BJ (cell line): ENCODE results near the gene HIF1AN. TPM values are rescaled to one million over a fixed set of nuclear protein-coding genes. Genes with fewer than 3 reads are reported as not detected.

Experiments
- CTCF ChIA-PET: fragments of 350-600 bp; formaldehyde crosslinking; extraction: SDS; loops from one replicate; lab custom pipeline; 2021; ENCODE audit warnings: antibody characterized with exemption, inconsistent platforms; lab: Yijun Ruan, JAX
- POLR2A ChIA-PET: fragments of 300-600 bp; sonication (Branson Sonifier 250); formaldehyde crosslinking; extraction: SDS; loops from one replicate; lab custom pipeline; 2021; ENCODE audit warnings: antibody characterized with exemption; lab: Charles Lee
- DNase-seq: peaks from one replicate; pipeline ENCODE4 v3.0.0-alpha.2; 2011; ENCODE audit warnings: low read depth
- H3K27me3 ChIP-seq: 2 replicates; pipeline ENCODE4 v1.6.0; 2011; ENCODE audit warnings: low read length; ENCODE audit not compliant: control insufficient read depth, insufficient read depth
- H3K36me3 ChIP-seq: 2 replicates; pipeline ENCODE4 v1.5.1; 2011; ENCODE audit warnings: low read length; ENCODE audit not compliant: control insufficient read depth, insufficient read depth
- H3K4me3 ChIP-seq: 2 replicates; pipeline ENCODE4 v1.5.1; 2011; ENCODE audit warnings: low read depth, mild to moderate bottlenecking, control low read depth, low read length
- CTCF ChIP-seq: IDR thresholded peaks from 2 replicates; pipeline ENCODE4 v1.5.1; 2011; ENCODE audit warnings: low read depth, mild to moderate bottlenecking, control low read depth, inconsistent platforms, low read length, moderate library complexity; ENCODE audit not compliant: insufficient read depth
- polyA plus RNA-seq: library from polyadenylated mRNA; depleted of rRNA; stranded (reverse); fragments of >200 nt; gene quantifications from 2 replicates; pipeline ENCODE4 v1.2.3, GENCODE V29; 2011; rRNA removed

The HIF1AN gene
- polyA plus RNA-seq, 1 experiment = 7.4 TPM

- CTCF ChIA-PET = interaction anchor here (1.0 kb wide), 1 partner anchor 211 kb away, joined by 3 read pairs; no protein-coding TSS in a partner anchor
- H3K36me3 ChIP-seq = no peaks in the 10 kb centered on the region
Measured at GRCh38 chr10:100600218-100600617, 64.5 kb downstream of the HIF1AN start.

GRCh38 chr10:100607439-100607838, 71.7 kb downstream of the HIF1AN start:
- Histone ChIP-seq H3K4me3 (no peak overlapping the region), H3K27me3 (peaks cover 4% of the 10 kb centered on the region), H3K36me3 (no peaks in the 10 kb centered on the region)
- no peak for DNase-seq
- ChIA-PET POLR2A (no interaction called here), CTCF (no interaction called here)
- TF ChIP-seq CTCF = no peak

More at GRCh38 chr10:100600218-100600617, 64.5 kb downstream of the HIF1AN start:
- TF ChIP-seq CTCF = no peak
- no peak overlapping the region for H3K4me3 ChIP-seq
- DNase-seq = no peak
- peaks cover 2% of the 10 kb centered on the region for H3K27me3 ChIP-seq
- POLR2A ChIA-PET = no interaction called here

Other genes starting within 250 kb of the HIF1AN start
- gene BLOC1S2, start 249.3 kb upstream of the HIF1AN start, polyA plus RNA-seq = 18.7 and 39.9 TPM in 2 replicates
- gene PKD2L1, start 205.7 kb upstream of the HIF1AN start, polyA plus RNA-seq = not detected in 2 replicates
- 32.1 and 40.8 TPM in 2 replicates for gene SCD, start 188.7 kb upstream of the HIF1AN start, polyA plus RNA-seq
- gene WNT8B, start 72.9 kb upstream of the HIF1AN start, polyA plus RNA-seq = 0.04 TPM in 1 of 2 replicates, not detected in the other
- 6.5 and 8.3 TPM in 2 replicates for gene SEC31B, start 16.1 kb upstream of the HIF1AN start, polyA plus RNA-seq
- 170 and 197 TPM in 2 replicates for gene NDUFB8, start 6.1 kb upstream of the HIF1AN start, polyA plus RNA-seq
- not detected in 2 replicates for gene PAX2, start 209.6 kb downstream of the HIF1AN start, polyA plus RNA-seq